ENCODE measurements around the gene EDN1. TPM values are rescaled to one million over a fixed set of nuclear protein-coding genes. Genes with fewer than 3 reads are reported as not detected.

The EDN1 gene
- total RNA-seq, result 224 TPM in 2 replicates

DNA sequence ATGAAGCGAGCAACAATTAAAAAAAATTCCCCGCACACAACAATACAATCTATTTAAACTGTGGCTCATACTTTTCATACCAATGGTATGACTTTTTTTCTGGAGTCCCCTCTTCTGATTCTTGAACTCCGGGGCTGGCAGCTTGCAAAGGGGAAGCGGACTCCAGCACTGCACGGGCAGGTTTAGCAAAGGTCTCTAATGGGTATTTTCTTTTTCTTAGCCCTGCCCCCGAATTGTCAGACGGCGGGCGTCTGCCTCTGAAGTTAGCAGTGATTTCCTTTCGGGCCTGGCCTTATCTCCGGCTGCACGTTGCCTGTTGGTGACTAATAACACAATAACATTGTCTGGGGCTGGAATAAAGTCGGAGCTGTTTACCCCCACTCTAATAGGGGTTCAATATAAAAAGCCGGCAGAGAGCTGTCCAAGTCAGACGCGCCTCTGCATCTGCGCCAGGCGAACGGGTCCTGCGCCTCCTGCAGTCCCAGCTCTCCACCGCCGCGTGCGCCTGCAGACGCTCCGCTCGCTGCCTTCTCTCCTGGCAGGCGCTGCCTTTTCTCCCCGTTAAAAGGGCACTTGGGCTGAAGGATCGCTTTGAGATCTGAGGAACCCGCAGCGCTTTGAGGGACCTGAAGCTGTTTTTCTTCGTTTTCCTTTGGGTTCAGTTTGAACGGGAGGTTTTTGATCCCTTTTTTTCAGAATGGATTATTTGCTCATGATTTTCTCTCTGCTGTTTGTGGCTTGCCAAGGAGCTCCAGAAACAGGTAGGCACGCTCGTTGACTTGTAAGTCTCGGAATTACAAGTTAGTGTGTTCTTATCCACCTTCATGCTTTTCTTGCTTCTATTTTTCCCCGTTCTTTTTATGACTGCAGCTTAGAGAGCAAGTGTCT is at the start of gene EDN1:
Gene EDN1 (plus strand): TSS at position 429 of the 888 bp plus-strand sequence. CDS start 269 bp downstream, at position 698.

